ENCODE measurements around the gene IQSEC1.

- no peak for TF ChIP-seq EZH2 (IDR thresholded peaks at IDR 0.05; ENCODE audit: insufficient read depth, low read length)
- TF ChIP-seq CTCF (IDR thresholded peaks at IDR 0.05; ENCODE audit: insufficient read depth, low read depth, low read length) = no peak
Observed at GRCh38 chr3:12966847-12967605, 106.2 kb downstream of the IQSEC1 start.
